HepG2 (cell line): ENCODE measurements around the gene KCTD1. TPM values are rescaled to one million over a fixed set of nuclear protein-coding genes. Genes with fewer than 3 reads are reported as not detected.

Source experiments
- BHLHE40 ChIP-seq: IDR thresholded peaks from 2 replicates; pipeline ENCODE4 v1.6.1; 2011; ENCODE audit warnings: low read length, improper control_type of control experiment
- CREB1 ChIP-seq, 2 experiments: fragments of 450-650 bp in 1 of 2; IDR thresholded peaks; 2 replicates each; pipeline ENCODE4 v1.6.1; 2016 to 2017; ENCODE audit warnings: control low read depth in 1 of 2, mild to moderate bottlenecking in 1 of 2, missing compliant biosample characterization in 1 of 2, missing genetic modification characterization in 1 of 2
- GATAD2A ChIP-seq: IDR thresholded peaks from 2 replicates; pipeline ENCODE4 v1.6.1; 2016
- HNF4G ChIP-seq, 2 experiments: sonication (generic) in 1 of 2; formaldehyde crosslinking in 1 of 2; IDR thresholded peaks; 2 replicates each; pipeline versions ENCODE4 v1.4.0 to v1.6.1; 2011 to 2020; ENCODE audit warnings: borderline replicate concordance in 2 of 2, low read depth in 2 of 2, mild to moderate bottlenecking in 2 of 2, low read length in 1 of 2, missing genetic modification reagents in 1 of 2, moderate library complexity in 1 of 2
- JUND ChIP-seq: sonication (generic); formaldehyde crosslinking; IDR thresholded peaks from 2 replicates; pipeline ENCODE4 v1.8.0; 2022; ENCODE audit warnings: mild to moderate bottlenecking, missing genetic modification reagents
- SSRP1 ChIP-seq: IDR thresholded peaks from 2 replicates; pipeline ENCODE4 v1.6.1; 2016; ENCODE audit warnings: control low read depth
- YEATS2 ChIP-seq: sonication (generic); formaldehyde crosslinking; IDR thresholded peaks from 2 replicates; pipeline ENCODE4 v1.4.0; 2020; ENCODE audit warnings: missing genetic modification reagents, borderline replicate concordance
- ZNF17 ChIP-seq: sonication (generic); formaldehyde crosslinking; IDR thresholded peaks from 2 replicates; pipeline ENCODE4 v1.5.0; 2020; ENCODE audit warnings: mild to moderate bottlenecking, missing genetic modification reagents
- ZNF337 ChIP-seq: sonication (generic); formaldehyde crosslinking; IDR thresholded peaks from 2 replicates; pipeline ENCODE4 v1.5.1; 2020; ENCODE audit warnings: missing genetic modification reagents, low read depth, mild to moderate bottlenecking, borderline replicate concordance
- ZNF383 ChIP-seq: sonication (generic); formaldehyde crosslinking; IDR thresholded peaks from 2 replicates; pipeline ENCODE4 v1.4.0; 2020; ENCODE audit warnings: missing genetic modification reagents, mild to moderate bottlenecking, borderline replicate concordance
- ZNF546 ChIP-seq: sonication (generic); formaldehyde crosslinking; conservative IDR thresholded peaks from 2 replicates; pipeline ENCODE4 v1.8.1; 2023; ENCODE audit warnings: mild to moderate bottlenecking, missing genetic modification reagents
- ZNF577 ChIP-seq: sonication (generic); formaldehyde crosslinking; IDR thresholded peaks from 2 replicates; pipeline ENCODE4 v1.4.0; 2020; ENCODE audit warnings: mild to moderate bottlenecking, low read depth, missing genetic modification reagents, borderline replicate concordance
- polyA plus RNA-seq, 8 experiments: library from polyadenylated mRNA; depleted of rRNA in 3 of 8; stranded (reverse) in 7 of 8; unstranded in 1 of 8; fragments of >200 nt; fragmentation: Illumina TruSeq in 4 of 8; extraction: Trizol in 4 of 8; gene quantifications; 2 replicates each; pipeline versions ENCODE4 v1.2.1 to v1.2.3, GENCODE V29; 2011 to 2016; ENCODE audit warnings: low read depth in 4 of 8, missing spikeins in 1 of 8, mixed read lengths in 1 of 8; ENCODE audit not compliant: insufficient read depth in 1 of 8
- total RNA-seq, 5 experiments: library from RNA; depleted of rRNA; stranded (reverse); fragments of >200 nt; fragmentation: Illumina TruSeq; extraction: Trizol; gene quantifications; 2 replicates each; pipeline ENCODE4 v1.2.3, GENCODE V29; 2016; ENCODE audit warnings: low read depth in 1 of 5
- TF ChIP-seq, protein P1 (sequence below): sonication (generic); formaldehyde crosslinking; conservative IDR thresholded peaks from 2 replicates; pipeline ENCODE4 v1.4.0; 2020; ENCODE audit warnings: missing genetic modification reagents
- TF ChIP-seq, protein P2 (sequence below): sonication (generic); formaldehyde crosslinking; IDR thresholded peaks from 2 replicates; pipeline ENCODE4 v1.5.0; 2020; ENCODE audit warnings: mild to moderate bottlenecking, missing genetic modification reagents
- TF ChIP-seq, protein P3 (sequence below): sonication (generic); formaldehyde crosslinking; IDR thresholded peaks from 2 replicates; pipeline ENCODE4 v1.5.1; 2020; ENCODE audit warnings: mild to moderate bottlenecking, missing genetic modification reagents
- TF ChIP-seq, protein P4 (sequence below): sonication (generic); formaldehyde crosslinking; IDR thresholded peaks from 2 replicates; pipeline ENCODE4 v1.4.0; 2020; ENCODE audit warnings: missing genetic modification reagents

The KCTD1 gene
- total and polyA plus RNA-seq, 2 of the 13 experiments (the other 11 are each of a cell fraction or from before 2014, with no cell fraction given): 2.7 to 6.8 TPM

DNA sequence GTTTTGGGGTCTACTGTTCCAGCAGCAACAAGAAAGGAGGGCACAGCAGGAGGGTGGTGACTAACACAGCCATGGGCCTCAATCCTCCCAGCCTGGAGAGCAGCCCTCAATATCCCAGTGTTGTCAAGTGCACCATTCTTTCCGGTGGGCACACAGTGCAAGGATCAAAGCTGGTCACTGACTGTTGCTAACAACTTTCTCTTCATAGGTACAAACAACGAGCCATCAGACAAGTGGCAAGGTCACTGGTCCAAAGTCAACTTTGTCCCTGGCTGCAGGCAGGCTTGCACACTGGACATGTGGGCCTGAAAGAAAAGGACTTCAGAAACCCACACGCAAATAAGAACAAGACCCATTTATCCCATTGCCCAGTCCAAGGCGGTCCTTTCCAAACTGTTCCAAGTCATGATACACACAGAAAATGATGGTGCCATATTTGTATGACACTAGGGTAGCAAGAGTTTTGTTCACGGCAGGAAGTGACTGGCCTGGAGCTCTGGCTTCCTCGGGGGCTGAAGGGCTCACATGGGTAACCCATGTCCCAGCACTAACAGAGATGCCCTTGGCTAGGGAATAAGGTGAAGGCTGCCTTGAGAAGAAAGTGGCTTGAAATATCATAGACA, 57.0 kb downstream of the KCTD1 start (continued):
- TF ChIP-seq, protein P1, sequence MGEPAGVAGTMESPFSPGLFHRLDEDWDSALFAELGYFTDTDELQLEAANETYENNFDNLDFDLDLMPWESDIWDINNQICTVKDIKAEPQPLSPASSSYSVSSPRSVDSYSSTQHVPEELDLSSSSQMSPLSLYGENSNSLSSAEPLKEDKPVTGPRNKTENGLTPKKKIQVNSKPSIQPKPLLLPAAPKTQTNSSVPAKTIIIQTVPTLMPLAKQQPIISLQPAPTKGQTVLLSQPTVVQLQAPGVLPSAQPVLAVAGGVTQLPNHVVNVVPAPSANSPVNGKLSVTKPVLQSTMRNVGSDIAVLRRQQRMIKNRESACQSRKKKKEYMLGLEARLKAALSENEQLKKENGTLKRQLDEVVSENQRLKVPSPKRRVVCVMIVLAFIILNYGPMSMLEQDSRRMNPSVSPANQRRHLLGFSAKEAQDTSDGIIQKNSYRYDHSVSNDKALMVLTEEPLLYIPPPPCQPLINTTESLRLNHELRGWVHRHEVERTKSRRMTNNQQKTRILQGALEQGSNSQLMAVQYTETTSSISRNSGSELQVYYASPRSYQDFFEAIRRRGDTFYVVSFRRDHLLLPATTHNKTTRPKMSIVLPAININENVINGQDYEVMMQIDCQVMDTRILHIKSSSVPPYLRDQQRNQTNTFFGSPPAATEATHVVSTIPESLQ (CRISPR knock-in tag): no peak
- TF ChIP-seq ZNF337 (CRISPR knock-in tag) (no peak), JUND (CRISPR knock-in tag) (peak; percentile 66; the same call in 1 of the 2 replicates), ZNF546 (CRISPR knock-in tag) (no peak), SSRP1 (CRISPR knock-in tag) (no peak), ZNF17 (no peak), ZNF577 (CRISPR knock-in tag) (no peak), GATAD2A (CRISPR knock-in tag) (peak; percentile 92), ZNF383 (no peak), CREB1 (IDR thresholded peaks at IDR 0.05) (no peak), CREB1 (CRISPR knock-in tag; IDR thresholded peaks at IDR 0.05) (no peak), HNF4G (IDR thresholded peaks at IDR 0.05; ENCODE audit: borderline replicate concordance, low read depth, low read length) (peak; percentile 73; the same call in 1 of the 2 replicates), HNF4G (CRISPR knock-in tag; IDR thresholded peaks at IDR 0.05; ENCODE audit: borderline replicate concordance, low read depth) (peak; percentile 77), BHLHE40 (0 out of 2 replicates have a peak, but pooled peaks have one; percentile 9), YEATS2 (CRISPR knock-in tag) (peak; percentile 47; the same call in 1 of the 2 replicates)
- TF ChIP-seq, protein P2, sequence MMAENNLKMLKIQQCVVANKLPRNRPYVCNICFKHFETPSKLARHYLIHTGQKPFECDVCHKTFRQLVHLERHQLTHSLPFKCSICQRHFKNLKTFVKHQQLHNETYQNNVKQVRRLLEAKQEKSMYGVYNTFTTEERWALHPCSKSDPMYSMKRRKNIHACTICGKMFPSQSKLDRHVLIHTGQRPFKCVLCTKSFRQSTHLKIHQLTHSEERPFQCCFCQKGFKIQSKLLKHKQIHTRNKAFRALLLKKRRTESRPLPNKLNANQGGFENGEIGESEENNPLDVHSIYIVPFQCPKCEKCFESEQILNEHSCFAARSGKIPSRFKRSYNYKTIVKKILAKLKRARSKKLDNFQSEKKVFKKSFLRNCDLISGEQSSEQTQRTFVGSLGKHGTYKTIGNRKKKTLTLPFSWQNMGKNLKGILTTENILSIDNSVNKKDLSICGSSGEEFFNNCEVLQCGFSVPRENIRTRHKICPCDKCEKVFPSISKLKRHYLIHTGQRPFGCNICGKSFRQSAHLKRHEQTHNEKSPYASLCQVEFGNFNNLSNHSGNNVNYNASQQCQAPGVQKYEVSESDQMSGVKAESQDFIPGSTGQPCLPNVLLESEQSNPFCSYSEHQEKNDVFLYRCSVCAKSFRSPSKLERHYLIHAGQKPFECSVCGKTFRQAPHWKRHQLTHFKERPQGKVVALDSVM (CRISPR knock-in tag): no peak
- TF ChIP-seq, protein P3, sequence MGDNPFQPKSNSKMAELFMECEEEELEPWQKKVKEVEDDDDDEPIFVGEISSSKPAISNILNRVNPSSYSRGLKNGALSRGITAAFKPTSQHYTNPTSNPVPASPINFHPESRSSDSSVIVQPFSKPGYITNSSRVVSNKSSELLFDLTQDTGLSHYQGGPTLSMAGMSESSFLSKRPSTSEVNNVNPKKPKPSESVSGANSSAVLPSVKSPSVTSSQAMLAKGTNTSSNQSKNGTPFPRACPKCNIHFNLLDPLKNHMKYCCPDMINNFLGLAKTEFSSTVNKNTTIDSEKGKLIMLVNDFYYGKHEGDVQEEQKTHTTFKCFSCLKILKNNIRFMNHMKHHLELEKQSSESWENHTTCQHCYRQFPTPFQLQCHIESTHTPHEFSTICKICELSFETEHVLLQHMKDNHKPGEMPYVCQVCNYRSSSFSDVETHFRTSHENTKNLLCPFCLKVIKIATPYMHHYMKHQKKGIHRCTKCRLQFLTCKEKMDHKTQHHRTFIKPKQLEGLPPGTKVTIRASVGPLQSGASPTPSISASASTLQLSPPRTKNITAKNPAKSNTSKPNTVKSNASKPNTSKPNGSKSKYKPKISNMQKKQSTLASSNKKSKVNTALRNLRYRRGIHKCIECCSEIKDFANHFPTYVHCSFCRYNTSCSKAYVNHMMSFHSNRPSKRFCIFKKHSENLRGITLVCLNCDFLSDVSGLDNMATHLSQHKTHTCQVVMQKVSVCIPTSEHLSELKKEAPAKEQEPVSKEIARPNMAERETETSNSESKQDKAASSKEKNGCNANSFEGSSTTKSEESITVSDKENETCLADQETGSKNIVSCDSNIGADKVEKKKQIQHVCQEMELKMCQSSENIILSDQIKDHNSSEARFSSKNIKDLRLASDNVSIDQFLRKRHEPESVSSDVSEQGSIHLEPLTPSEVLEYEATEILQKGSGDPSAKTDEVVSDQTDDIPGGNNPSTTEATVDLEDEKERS (CRISPR knock-in tag): peak; percentile 70; the same call in 1 of the 2 replicates
- TF ChIP-seq, protein P4, sequence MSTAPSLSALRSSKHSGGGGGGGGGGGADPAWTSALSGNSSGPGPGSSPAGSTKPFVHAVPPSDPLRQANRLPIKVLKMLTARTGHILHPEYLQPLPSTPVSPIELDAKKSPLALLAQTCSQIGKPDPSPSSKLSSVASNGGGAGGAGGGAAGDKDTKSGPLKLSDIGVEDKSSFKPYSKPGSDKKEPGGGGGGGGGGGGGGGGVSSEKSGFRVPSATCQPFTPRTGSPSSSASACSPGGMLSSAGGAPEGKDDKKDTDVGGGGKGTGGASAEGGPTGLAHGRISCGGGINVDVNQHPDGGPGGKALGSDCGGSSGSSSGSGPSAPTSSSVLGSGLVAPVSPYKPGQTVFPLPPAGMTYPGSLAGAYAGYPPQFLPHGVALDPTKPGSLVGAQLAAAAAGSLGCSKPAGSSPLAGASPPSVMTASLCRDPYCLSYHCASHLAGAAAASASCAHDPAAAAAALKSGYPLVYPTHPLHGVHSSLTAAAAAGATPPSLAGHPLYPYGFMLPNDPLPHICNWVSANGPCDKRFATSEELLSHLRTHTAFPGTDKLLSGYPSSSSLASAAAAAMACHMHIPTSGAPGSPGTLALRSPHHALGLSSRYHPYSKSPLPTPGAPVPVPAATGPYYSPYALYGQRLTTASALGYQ (CRISPR knock-in tag): 0 out of 2 replicates have a peak, but pooled peaks have one; percentile 46
